Ectodermal cell (in vitro differentiated cells): ENCODE results near the gene PEF1.
A peak's percentile ranks its signal among the peaks of the same experiment; 100 is the strongest.

Source experiments
- H3K27ac ChIP-seq: 2 replicates; pipeline ENCODE4 v1.7.0; 2013; ENCODE audit warnings: mild to moderate bottlenecking, low read depth, low read length; ENCODE audit not compliant: insufficient read depth, poor library complexity, severe bottlenecking
- H3K27me3 ChIP-seq: 2 replicates; pipeline ENCODE4 v1.7.0; 2013; ENCODE audit warnings: mild to moderate bottlenecking, low read length; ENCODE audit not compliant: insufficient read depth, control insufficient read depth, poor library complexity, severe bottlenecking
- H3K36me3 ChIP-seq: one replicate; pipeline ENCODE4 v1.7.0; 2013; ENCODE audit warnings: low read length; ENCODE audit not compliant: control insufficient read depth, insufficient read depth
- H3K4me1 ChIP-seq: one replicate; pipeline ENCODE4 v1.7.0; 2013; ENCODE audit warnings: low read length; ENCODE audit not compliant: control insufficient read depth, insufficient read depth
- H3K4me3 ChIP-seq: 2 replicates; pipeline ENCODE4 v1.7.0; 2013; ENCODE audit warnings: low read depth, low read length, control low read depth; ENCODE audit not compliant: insufficient read depth
- H3K9me3 ChIP-seq: 2 replicates; pipeline ENCODE4 v1.7.0; 2013; ENCODE audit warnings: mild to moderate bottlenecking, low read length, moderate library complexity; ENCODE audit not compliant: control insufficient read depth
- WGBS, 2 experiments: methylation state at CpG; one replicate each; pipeline ENCODE4 v1.1.7; 2013; ENCODE audit warnings: missing lambda C conversion rate in 2 of 2; 5-methylcytosine and 5-hydroxymethylcytosine counted together

The PEF1 gene

DNA sequence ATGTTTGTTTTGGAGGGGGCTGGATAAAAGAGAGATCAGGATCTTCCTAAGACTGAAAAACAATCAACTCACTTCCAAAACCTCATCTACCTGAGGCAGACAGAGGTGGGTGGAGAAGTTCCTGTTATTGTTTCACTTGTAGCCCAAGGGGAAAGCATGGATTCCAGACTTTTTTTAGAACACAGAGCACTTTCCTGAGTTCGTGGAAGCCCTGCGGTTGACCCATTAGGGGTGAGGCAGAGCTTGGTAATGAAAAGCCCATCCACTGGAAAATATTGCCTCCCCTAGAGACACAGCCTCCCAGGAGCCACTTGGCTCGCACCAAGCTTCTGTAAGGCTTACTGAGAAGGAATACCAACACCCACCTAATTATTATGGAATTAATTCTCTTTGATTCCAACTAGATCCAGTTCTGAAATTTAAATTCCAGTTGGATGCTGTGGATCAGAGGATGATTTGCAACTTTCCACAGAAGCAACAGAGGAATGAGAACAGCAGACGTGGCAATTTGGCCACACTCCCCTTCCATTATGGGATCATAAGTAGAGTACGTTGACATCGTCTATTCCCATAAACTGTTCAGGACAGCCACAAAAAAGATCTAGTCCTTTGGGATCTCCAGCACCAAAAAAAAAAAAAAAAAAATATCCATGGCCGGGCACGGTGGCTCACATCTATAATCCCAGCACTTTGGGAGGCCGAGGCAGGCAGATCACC lies 4.1 kb upstream of the PEF1 start:
- H3K4me3 ChIP-seq = no peak overlapping the region
- H3K27ac ChIP-seq = no peak overlapping the region
- WGBS, 2 experiments = 72 to 73% methylated on average over 9 of the region's 9 CpGs
- no peaks in the 10 kb centered on the region for H3K27me3 ChIP-seq
- peaks cover 7% of the 10 kb centered on the region for H3K4me1 ChIP-seq
- H3K36me3 ChIP-seq = no peaks in the 10 kb centered on the region
- no peaks in the 10 kb centered on the region for H3K9me3 ChIP-seq

DNA sequence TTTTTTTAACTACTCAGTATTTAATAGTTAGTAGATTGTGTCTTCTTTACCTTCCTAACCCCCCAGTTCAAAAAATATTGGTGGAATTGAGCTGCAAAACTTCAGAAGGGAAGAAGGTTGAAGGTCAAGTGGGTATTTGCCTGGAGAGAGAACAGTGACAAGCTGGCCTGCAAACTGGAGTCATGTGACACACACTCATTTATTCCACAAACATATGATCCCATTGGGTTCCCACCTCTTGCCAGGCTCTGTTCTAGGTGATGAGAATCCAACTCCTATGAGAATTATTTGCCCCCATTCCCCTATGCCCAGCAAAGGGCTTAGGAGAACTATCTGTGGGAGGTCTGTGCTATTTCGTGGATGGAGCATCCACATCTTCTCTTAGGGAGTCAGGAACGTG lies 3.5 kb upstream of the PEF1 start:
- Histone ChIP-seq H3K27ac (no peak overlapping the region), H3K9me3 (no peaks in the 10 kb centered on the region), H3K4me1 (peaks cover 12% of the 10 kb centered on the region), H3K27me3 (no peaks in the 10 kb centered on the region), H3K36me3 (no peaks in the 10 kb centered on the region), H3K4me3 (no peak overlapping the region)
- WGBS, 2 experiments = 73 to 85% methylated on average over 2 of the region's 2 CpGs

DNA sequence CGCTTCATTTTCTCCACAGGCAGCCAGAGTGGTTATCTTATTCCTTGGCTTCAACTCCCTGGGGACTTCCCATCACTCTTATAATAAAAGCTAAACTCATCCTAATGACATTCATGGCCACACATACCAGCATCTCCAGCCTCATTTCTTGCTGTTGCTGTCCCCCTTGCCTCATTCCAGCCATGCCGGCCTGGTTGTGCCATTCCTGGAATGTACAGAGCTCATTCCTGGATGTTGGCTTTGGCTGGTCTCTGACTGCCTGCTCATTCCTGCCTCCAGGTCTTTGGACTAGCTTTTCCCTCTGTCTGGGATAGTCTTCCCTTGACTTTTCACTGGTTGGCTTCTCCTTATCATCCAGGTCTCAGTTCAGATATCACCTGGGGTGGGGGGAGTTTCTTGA lies 2.4 kb upstream of the PEF1 start:
- Histone ChIP-seq H3K9me3 (no peaks in the 10 kb centered on the region), H3K4me3 (no peak overlapping the region), H3K27me3 (no peaks in the 10 kb centered on the region), H3K4me1 (peaks cover 12% of the 10 kb centered on the region), H3K27ac (no peak overlapping the region), H3K36me3 (no peaks in the 10 kb centered on the region)
- WGBS, 2 experiments = 84 to 91% methylated on average over 2 of the region's 2 CpGs

DNA sequence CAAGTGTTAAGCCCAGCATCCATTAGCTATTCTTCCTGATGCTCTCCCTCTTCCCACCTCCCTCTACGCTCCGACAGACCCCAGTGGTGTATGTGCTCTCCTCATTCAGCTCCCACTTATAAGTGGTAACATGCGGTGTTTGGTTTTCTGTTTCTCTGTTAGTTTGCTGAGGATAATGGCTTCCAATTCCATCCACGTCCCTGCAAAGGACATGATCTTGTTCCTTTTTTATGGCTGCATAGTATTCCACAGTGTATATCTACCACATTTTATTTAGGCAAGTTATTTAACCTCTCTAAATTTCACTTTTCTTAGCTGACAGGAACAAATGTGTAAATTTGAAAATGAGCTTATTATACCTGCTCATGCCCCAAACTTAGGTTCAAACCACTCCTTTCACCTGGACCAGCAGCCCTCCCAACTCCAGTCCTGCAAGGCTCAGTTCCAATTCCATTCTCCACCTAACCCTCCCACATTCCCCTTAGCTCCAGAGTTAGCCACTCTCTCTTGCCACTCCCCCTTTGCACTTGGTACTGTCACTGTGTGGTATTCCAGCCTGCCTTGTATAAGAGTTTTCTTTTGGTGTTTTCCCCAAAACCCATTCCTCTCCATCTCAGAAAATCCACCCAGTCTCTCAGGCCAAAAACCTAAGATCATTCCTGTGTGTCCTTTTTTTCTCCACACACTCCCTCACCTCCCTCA lies 1.7 kb upstream of the PEF1 start:
- H3K4me1 ChIP-seq = peaks cover 12% of the 10 kb centered on the region
- no peaks in the 10 kb centered on the region for H3K36me3 ChIP-seq
- H3K27me3 ChIP-seq = no peaks in the 10 kb centered on the region
- 92 to 94% methylated on average over 4 of the region's 4 CpGs for WGBS, 2 experiments
- H3K9me3 ChIP-seq = no peaks in the 10 kb centered on the region
- no peak overlapping the region for H3K4me3 ChIP-seq
- no peak overlapping the region for H3K27ac ChIP-seq

DNA sequence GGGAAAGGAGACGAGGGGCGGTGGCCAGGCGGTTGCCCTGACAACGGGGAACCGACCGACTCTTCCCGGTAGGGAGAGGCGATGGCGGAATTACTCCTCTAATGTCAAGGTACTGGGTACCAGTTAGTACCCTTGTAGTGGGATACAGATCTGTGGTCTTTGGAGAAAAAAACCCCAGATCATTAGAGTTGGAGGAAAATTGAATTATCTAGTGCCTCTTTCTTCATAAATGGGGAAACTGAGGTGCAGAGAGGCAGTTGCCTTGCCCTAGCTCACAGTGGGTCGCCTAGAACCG lies 545 bp upstream of the PEF1 start:
- H3K36me3 ChIP-seq = no peaks in the 10 kb centered on the region
- WGBS, 2 experiments = 0 to 2% methylated on average over 11 of the region's 11 CpGs
- peak overlapping the region; percentile 86 for H3K27ac ChIP-seq

DNA sequence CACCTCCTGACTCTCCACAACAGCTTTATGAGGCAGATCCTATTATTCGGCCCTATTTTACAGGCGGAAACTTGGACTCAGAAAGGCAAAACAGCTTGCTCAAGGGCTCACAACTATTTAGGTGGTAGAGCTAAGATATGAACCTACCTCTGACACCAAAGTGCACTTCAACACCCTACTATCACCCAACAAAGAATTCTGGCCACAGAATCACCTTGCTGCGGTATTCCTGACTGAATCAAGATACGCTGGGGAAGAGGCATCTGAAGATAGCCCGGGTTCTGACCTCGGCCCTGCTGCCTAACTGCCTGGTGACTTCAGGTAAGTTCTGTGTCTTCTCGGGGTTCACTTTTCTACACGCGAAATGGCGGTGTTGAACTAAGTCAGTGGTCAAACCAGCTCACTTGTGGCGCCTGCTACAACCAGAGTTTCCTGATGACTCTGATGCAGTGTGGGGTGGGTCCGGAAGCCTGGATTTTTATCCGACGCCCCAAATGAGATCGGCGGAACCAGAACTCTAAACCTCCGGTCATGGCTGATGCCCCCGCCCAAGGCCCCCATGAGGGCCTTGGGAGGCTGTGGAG lies 608 bp downstream of the PEF1 start:
- WGBS, 2 experiments = 11% methylated on average over 18 of the region's 18 CpGs
- H3K27ac ChIP-seq = peak overlapping the region; percentile 86
- H3K4me3 ChIP-seq = peak overlapping the region; percentile 77
- no peaks in the 10 kb centered on the region for H3K27me3 ChIP-seq
- no peaks in the 10 kb centered on the region for H3K36me3 ChIP-seq
- H3K4me1 ChIP-seq = peaks cover 12% of the 10 kb centered on the region
- no peaks in the 10 kb centered on the region for H3K9me3 ChIP-seq

More for the DNA sequence above, 545 bp upstream of the PEF1 start:
- H3K9me3 ChIP-seq = no peaks in the 10 kb centered on the region
- peaks cover 12% of the 10 kb centered on the region for H3K4me1 ChIP-seq
- H3K27me3 ChIP-seq = no peaks in the 10 kb centered on the region
- peak overlapping the region; percentile 77 for H3K4me3 ChIP-seq

DNA sequence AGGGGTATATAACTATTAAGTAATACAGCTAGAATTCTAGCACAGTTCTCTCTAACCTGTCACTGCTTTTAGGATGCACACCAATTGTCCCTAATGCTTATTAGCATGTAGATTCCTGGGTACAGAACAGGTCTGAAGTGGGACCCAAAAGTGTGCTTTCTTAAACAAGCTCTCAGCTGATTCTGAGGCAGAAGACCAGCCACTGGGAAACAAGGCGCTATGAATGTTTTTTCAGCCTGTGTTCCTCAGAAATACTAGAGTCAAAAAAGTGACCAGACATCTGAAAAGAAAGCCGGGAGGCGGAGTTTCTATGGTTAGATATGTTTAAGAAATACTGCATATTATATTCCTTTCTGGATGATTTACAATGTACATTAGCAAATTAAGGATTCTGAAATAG lies 1.8 kb downstream of the PEF1 start:
- no peaks in the 10 kb centered on the region for H3K9me3 ChIP-seq
- H3K4me1 ChIP-seq = peaks cover 12% of the 10 kb centered on the region
- H3K27me3 ChIP-seq = no peaks in the 10 kb centered on the region
- H3K36me3 ChIP-seq = no peaks in the 10 kb centered on the region
- WGBS, 2 experiments = 89 to 100% methylated on average over 1 to 2 of the region's 3 CpGs
- no peak overlapping the region for H3K4me3 ChIP-seq
- no peak overlapping the region for H3K27ac ChIP-seq

DNA sequence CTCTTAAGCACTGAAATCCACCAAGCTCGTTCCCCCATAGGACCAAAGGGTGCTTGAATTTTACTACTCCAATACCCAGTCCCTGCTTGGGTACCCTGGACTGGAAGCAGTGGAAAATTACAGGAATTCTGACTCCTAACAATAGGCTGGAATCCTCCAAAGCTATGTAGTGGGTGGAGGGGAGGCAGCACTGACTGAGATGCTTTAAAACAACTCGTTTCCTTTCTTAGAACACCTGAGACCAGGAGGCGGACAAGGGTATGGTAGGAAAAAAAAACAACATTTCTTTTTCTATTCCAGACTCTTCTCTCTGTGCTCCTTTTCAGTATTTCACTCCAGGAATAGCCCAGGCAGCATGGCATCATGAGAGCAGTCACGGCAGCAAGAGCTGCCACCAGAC lies 2.3 kb downstream of the PEF1 start:
- Histone ChIP-seq H3K4me1 (peaks cover 12% of the 10 kb centered on the region), H3K27ac (no peak overlapping the region), H3K27me3 (no peaks in the 10 kb centered on the region), H3K36me3 (no peaks in the 10 kb centered on the region), H3K4me3 (no peak overlapping the region), H3K9me3 (no peaks in the 10 kb centered on the region)
- 89 to 95% methylated on average over 4 of the region's 4 CpGs for WGBS, 2 experiments

DNA sequence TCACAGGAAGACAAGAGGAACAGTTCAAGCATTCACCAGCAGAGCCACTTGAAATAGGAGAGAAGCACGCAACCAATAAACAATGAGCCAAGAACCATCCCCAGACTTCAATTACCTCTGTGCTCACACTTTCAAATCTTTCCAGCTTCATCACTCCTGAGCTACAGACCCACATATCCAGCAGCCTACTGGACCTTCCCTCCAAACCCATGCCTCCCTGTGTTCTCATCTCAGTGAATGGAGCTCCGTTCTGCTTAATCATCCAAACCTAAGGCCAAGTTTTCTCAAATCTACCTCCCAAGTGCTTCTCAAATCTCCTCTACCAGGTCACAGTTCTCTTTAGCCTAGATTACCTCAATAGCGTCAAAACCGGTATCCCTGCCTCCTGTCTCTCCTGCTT lies 3.7 kb downstream of the PEF1 start:
- 90 to 91% methylated on average over 4 of the region's 4 CpGs for WGBS, 2 experiments
- H3K9me3 ChIP-seq = no peaks in the 10 kb centered on the region
- H3K4me1 ChIP-seq = peaks cover 12% of the 10 kb centered on the region
- no peaks in the 10 kb centered on the region for H3K36me3 ChIP-seq
- no peak overlapping the region for H3K4me3 ChIP-seq
- no peak overlapping the region for H3K27ac ChIP-seq
- no peaks in the 10 kb centered on the region for H3K27me3 ChIP-seq

DNA sequence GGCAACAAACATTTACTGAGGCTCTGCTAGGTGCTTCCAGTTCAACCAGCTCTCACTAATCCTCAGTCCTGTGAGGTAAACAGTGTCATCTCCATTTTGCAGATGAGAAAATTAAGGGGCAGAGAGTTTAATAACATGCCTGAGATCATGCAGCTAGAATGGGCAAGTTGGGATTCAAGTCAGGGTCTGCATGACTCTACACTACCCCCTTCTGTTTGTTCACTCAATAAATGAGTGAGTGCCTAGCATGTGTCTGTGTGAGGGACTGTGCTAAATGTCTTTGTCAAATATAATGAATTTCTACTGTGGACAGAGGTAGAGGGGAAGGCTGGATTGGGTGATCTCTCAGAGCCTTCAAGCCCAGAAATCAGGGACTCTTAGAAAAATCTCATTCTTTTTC lies 4.5 kb downstream of the PEF1 start:
- H3K4me3 ChIP-seq = no peak overlapping the region
- H3K27ac ChIP-seq = no peak overlapping the region
- no peaks in the 10 kb centered on the region for H3K36me3 ChIP-seq
- H3K27me3 ChIP-seq = no peaks in the 10 kb centered on the region
- peaks cover 7% of the 10 kb centered on the region for H3K4me1 ChIP-seq
- H3K9me3 ChIP-seq = no peaks in the 10 kb centered on the region
